Measurements from ENCODE around the gene MBL2.

DNA sequence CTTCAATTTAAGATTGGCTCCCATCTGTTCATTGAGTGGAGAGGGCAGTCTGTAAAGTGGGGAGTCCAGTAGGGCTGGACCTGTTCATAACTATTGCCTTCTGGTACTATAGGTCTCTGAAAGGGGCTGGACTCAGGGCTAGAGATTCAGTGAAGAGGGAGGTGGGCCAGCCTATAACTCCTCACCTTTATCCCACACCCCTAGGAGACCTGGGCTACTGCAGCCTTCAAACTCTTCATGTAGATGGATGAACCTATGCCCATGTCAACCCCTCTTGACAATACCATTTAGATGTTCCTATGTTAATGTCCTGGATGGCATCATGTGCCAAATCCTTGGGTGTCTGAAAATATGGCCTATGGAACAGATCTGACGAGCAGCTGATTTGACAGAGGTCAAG is 22.0 kb downstream of the MBL2 start:
- TF ChIP-seq, protein P1, sequence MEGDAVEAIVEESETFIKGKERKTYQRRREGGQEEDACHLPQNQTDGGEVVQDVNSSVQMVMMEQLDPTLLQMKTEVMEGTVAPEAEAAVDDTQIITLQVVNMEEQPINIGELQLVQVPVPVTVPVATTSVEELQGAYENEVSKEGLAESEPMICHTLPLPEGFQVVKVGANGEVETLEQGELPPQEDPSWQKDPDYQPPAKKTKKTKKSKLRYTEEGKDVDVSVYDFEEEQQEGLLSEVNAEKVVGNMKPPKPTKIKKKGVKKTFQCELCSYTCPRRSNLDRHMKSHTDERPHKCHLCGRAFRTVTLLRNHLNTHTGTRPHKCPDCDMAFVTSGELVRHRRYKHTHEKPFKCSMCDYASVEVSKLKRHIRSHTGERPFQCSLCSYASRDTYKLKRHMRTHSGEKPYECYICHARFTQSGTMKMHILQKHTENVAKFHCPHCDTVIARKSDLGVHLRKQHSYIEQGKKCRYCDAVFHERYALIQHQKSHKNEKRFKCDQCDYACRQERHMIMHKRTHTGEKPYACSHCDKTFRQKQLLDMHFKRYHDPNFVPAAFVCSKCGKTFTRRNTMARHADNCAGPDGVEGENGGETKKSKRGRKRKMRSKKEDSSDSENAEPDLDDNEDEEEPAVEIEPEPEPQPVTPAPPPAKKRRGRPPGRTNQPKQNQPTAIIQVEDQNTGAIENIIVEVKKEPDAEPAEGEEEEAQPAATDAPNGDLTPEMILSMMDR (IDR thresholded peaks at IDR 0.05): no peak
- TF ChIP-seq TCF7L2 (IDR thresholded peaks at IDR 0.05; ENCODE audit: low read depth, low read length): no peak
